Stimulated activated CD4-positive, alpha-beta T cell treated with anti-CD3 and anti-CD28 coated beads, Interleukin-12 subunit alpha, Interleukin-12 subunit beta, amount 100 ng/mL, for 48 hours (primary cell): Measurements from ENCODE around the gene ARMC9.
"Not testable (repeated sequence)": the region's sequence is repeated elsewhere in the genome, so short reads cannot be mapped to it uniquely, and the experiment has no call there.

Experiments used
- DNase-seq, 3 donors: peaks; one replicate each; pipeline ENCODE4 v3.0.0-alpha.2; 2020; ENCODE audit warnings: low read depth in 2 of 3, low spot score in 1 of 3

ARMC9 gene

DNA sequence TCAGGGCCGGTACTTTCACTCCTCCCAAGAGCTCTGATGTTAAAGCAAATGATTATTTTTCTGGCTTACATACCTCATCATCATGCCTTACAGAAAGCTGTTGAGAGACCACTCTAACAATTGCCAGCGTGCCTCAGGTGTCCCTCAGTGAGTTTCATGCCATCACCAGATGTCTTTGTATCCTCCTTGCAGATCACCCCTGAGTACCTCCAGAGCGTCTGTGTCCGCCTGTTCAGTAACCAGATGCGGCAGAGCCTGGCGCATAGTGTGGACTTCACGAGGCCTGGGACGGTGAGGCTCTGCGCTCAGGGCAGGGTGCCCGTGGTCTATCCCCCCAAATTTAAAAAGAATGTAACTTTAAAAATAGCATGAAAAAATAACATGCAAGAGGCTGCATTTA is 41.3 kb downstream of the ARMC9 start:
- DNase-seq: no peak

DNA sequence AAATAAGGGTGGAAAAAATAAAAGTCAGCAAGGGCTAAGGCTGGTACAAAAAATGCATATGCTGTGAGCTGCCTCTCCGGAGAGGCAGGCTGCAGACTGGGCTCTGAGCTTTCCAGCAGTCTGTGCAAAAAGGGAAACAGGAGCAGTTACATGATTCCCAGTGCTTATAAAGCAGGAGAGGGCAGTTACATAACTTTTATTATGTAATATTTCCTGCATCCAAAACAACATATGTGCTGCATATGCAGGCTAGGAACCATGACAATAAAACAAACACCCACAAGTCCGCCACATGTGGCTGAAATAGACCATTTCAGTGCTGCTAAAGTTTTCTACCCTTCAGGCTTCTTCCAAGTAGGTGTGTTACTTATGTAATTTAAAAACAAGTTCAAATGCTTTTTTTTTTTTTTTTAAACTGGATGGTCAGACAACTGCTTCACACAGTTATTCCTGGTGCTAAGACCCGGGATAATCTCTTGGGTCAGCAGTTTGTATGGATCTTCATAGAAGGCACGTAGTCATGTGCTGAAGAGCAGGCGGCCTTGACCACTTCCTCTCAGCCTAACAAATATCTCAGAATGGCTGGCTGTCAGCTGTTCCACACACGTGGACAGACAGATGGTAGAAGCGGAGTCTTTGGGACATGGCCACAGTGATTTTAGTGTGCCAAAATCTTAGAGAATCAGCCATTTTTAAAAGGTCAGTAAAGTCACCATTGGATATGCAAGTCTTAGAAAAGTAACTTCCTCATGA is 43.5 kb downstream of the ARMC9 start:
- DNase-seq: no peak

DNA sequence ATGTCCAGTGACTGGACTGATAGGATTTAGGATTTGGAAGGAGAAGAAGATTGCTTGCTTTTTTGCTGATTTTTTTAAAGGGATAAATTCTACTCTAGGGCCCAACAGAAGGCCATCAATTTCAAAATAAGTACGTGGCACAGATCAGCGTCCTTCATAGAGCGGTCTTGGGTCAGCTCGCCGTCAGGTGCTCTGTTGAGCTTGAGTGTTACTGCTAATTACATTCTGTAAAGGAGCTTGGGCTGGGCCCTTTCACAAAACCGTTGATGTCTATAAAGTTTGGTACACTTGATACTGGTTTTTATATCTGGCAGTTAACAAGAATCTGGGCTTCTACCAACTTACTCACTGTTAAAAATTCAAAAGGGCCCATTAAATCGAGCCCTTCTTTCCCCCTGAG is 45.4 kb downstream of the ARMC9 start:
- no peak for DNase-seq

DNA sequence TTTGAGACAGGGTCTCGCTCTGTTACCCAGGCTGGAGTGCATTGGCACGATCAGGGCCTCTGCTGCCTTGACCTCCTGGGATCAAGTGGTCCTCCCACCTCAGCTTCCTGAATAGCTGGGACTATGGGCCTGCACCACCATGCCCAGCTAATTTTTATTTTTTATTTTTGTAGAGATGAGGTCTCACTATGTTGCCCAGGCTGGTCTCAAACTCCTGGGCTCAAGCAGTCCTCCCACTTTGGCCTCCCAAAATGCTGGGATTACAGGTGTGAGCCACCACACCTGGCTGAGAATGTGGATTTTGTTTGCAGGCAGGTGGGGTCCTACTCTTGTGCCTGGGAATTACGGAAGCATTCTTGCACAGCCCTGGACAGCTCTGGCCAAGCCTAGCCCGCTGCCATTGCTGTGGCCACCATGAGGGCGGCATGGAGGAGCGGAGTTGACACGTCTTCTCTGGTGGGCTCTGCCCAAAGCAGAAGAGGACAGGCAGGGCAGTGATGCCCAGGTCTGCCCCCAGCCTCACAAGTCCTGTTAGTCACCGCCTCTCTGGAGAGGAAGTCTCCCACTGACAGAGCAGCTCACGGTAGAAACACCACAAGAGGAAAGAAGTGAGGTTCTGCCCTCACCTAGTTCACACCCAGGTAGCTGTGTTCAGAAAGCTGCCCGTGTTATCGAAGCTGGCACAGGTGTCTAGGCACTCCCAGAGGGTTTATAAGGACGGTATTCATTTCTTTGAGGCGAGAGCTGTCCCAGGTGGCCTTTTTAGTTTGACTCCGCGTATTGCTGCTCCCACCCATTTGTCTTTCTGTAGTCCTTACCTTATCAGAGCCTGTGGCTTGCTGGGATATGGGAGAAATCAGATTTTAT is 46.2 kb downstream of the ARMC9 start:
- no peak for DNase-seq

DNA sequence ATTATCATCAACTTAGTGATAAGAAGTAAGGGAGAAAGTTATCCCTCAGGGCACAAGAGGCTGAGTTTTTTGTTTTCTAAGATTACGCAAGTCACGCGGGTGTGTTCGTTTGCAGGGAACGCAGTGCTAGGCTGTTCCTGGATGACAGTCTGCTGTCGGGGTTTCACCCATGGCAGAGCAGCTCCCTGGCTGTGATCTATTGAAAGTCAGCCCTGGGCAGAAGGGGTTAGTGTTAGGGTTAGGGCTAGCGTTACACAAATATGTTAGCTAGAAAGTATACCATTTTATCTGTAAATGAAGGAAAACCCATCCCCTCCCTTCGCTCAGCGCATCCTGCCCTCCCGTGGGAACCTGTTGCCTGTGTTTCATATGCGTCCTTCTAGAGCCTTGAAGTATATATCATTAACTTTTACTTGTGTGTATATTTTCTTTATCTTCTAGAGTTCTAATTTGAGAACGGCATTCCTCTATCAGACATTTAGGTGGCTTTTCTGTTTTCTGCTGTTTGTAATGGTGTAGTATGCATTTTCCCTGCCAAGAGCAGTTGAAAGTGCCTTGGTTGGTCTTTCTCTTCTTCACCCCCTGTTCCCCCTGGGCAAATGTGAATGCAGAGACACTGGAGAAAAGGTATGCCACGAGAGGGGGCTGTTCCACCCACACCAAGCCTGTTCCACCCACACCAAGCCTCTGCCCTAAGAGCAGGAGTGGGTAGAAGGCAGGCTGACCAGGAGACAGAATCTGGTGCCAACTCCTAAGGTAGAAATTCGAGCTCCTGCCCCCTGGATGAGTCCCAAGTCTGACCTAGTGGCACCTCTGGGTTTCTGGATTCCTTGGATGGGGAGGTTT is 47.0 kb downstream of the ARMC9 start:
- no peak for DNase-seq

DNA sequence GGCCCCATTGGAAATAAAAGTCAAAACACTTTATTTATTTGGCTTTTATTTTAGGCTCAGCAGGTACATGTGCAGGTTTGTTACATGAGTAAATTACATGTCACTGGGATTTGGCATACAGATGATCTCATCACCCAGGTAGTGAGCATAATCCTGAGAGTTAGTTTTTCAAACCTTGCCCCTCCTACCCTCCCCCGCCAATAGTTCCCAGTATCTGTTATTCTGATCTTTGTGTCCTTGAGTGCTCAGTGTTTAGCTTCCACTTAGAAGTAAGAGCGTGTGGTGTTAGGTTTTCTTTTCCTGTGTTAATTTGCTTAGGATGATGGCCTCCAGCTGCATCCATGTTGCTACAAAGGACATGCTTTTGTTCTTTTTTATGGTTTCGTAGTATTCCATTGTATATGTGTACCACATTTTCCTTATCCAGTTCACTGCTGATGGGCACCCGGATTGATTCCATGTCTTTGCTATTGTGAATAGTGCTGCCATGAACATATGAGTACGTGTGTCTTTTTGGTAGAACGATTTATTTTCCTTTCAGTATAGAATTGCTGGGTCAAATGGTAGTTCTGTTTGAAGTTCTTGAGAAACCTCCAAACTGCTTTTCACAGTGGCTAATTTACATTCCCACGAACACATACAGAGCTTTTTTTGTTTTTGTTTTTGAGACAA is 47.9 kb downstream of the ARMC9 start:
- no peak for DNase-seq

DNA sequence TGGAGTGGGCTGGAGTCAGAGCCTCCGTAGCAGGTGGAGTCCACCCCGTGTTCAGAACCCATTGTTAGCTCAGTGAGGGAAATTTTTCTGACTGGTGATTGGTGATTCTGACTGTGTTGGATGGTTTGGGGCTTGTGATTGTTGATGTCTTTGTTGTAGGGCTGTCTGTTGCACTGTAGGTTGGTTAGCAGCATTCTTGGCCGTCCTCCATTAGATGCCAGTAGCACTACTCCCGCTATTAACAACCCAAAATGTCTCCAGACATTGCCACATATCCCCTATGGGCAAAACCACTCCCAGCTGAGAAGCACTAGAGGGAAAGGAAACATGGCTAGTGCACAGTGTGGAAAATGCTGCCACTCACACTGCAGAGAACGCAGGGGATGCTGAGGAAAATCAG is 51.7 kb downstream of the ARMC9 start:
- no peak for DNase-seq

DNA sequence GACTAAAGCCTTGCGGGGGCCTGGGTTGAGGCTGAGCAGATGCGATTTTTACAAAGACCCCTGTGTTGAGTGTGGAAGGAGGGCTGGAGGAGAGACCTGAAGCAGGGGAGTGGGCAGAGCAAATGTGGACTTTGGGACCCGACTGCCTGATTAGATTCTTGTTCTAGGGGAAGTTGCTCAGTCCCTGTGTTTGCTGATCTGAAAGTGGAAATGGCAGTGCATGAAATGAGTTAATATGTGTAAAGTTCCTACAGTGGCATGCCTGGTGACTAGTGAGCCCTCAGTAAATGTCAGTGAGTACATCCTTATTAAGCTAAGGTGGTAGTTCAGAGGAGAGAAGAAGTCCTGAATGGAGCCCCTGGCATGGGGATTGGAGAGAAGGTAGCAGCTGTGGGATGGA is 52.3 kb downstream of the ARMC9 start:
- no peak for DNase-seq

DNA sequence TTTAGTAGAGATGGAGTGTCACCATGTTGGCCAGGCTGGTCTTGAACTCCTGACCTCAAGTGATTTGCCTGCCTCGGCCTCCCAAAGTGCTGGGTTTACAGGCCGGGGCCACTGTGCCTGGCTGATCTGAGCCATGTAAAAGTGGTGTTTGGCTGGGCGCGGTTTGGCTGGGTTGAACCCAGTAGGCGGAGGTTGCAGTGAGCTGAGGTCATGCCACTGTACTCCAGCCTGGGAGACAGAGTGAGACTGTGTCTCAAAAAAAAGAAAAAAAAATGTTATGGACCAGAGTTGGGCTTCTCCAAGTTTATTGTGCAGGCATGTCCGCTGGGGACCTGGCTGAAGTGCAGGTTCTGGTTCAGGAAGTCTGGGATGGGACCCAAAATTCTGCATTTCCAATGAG is 54.9 kb downstream of the ARMC9 start:
- DNase-seq: not testable (repeated sequence)

DNA sequence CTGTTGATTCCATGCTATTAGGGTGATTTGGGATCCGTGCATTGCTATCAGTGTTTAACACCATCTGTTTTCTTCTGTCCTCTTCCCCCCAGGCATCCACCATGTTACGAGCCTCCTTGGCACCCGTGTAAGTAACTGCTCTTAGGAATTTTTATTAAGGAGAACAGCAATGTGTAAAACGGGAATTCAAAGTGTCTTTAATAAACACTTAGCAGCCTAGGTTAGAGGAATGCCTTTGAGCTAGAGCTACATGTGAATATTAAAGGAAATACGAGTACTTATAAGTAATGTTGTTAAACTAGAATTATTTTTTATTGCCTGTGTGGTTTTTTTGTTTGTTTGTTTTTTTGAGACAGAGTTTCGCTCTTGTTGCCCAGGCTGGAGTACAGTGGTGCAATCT is 58.1 kb downstream of the ARMC9 start:
- no peak for DNase-seq

DNA sequence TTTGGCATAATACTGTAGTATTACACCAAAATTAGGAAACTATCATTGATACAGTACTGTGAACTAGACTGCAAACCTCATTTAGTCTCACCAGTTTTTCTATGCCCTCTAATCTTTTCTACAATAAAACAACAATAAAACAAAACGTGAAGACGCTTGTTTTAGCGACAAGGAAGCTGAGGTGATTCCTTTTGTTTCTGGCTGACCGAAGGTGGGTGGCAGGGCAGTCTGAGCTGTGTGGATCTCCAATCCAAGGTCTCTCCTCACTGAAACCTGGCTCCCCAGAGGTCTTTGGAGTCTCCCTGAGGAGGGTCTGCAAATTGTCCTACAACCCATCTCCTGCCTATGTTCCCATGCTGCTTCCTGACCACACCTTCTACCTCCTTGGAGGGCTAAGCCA is 59.3 kb downstream of the ARMC9 start:
- DNase-seq: no peak

DNA sequence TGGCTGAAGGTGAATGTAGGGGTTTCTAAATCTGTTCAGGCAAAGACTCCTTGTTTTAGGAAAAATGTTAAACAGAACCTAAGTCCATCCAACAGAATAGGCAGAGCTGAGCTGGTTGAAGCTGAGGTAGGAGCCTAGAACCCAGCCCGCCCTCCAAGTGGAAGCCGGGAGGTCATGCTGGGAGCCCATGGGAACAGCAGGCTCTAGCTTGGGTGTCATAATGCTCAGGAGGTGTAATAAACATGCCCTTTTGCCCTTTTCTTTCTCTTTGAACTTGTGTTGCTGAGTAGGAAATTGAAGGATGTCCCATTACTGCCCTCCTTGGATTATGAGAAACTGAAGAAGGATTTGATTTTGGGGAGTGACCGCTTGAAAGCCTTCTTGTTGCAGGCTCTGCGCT is 60.3 kb downstream of the ARMC9 start:
- no peak for DNase-seq

DNA sequence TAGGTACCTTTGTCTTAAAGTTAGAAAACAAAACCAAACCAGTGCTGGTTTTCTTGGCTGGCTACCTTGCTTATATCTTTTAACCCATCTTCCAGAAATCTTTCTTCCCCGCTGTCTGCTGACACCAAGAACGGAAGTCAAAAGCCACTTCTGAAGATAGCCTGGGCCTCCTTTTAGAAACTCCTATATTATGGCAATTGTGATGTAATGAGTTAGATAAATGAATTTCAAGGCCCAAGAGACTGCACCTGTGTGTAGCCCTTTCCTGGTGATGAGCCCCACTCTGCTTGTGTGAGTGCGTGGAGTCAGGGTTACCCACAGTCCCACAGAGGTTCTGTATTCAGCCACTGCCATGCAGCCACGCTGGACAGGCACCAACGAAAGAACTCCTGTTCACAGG is 60.7 kb downstream of the ARMC9 start:
- DNase-seq: no peak

DNA sequence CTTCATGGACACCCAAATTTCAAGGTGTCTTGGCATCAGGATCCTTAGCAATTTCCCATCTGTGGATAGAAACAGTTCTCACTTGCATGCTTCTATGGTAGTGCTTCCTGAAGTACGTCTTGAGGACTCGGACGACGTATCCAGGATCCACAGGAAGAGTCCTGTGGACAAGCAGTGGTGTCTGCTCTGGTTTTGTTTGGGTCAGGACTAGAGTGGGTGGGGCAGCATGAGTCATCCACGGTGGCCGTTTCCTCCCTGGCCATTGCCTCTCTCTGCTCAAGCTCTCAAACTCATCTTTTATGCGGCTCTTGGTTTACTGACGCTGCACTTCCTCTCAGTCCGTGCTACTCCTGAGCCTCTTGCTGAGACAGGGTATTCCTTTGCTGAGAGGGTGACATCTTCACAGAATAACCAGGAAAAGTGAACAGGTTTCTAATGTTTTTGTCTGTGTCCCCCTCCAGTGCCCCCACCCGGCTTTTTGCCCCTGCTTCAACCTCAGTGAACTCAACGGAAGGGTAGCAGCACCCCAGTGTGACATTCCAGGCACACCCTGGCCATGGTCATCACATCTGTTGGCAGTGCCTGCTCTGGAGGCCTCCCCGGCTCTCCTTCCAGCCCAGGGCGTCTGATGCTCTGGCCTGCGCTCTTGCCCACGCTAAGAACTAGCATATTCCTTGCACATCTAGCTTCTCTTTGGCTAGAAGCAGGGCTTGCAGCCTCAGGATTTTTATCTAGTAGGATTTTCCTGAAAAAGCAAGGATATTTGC is 62.2 kb downstream of the ARMC9 start:
- DNase-seq: no peak

DNA sequence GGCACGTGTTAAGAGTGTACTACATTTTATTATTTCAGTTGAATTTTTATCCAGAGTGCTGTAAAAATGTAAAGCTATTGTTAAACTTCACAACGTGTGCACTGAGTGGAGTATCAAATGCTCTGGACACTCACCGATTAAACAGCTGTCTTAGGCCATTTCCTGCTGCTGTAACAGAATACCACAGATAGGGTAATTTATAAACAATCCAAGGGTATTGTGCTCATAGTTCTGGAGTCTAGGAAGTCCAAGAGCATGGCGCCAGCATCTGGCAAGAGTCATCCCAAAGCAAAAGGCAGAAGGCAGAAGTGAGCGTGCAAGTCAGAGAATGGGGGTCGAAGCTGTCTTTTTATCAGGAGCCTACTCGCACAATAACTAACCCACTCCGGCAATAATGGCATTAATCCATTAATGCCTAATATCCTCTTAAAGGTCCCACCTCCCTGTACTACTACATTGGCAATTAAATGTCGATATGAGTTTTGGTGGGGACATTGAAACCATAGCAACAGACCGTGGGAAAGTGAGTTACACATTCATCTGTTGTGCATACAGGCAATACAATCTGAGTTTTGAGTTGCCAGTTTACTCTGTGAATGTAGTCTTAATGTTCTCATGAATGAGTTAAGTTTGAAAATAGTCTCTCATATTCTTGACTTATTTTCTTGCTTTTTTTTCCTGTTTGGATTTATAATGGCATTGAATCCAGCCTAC is 64.8 kb downstream of the ARMC9 start:
- DNase-seq: no peak

DNA sequence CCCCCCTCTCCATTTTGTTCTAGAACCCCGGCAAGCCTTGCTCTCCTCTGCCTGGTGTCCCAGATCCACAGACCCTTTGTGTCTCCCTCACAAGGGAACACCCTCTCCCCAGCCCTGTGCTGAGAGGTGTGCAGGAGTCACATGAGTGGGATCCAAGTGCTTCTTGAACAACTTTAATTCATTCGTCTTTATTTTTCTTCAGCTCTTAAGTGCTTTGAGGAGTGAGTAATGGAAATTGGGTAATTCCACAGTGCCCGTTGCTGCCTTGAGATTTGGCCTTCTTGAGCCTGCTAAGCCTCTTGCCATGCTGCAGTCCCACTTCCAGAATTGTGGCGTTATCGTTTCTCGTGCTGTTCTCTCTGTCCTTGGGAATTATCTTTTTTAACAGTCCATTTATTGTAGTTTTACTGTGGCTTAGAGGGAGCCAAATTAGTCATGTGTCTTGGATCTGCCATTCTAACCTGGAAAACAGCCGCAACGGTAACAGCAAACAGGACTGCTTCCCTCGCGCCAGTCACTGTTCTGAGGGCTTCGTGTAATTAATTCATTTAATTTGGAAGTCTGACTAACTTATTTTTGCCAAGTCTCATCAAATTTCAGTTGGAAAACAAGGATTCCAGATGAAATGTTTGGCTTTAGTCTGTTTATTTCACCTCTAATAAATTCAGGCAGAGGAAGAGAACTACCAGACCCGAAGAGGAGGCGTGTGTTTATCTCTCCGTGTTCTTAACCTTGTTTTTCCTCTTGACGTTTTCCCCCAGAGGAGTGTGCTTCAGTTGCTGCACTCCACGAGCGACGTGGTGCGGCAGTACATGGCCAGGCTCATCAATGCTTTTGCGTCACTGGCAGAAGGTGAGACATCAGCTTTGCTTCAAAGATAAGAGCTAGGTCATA is 72.0 kb downstream of the ARMC9 start:
- DNase-seq: no peak

DNA sequence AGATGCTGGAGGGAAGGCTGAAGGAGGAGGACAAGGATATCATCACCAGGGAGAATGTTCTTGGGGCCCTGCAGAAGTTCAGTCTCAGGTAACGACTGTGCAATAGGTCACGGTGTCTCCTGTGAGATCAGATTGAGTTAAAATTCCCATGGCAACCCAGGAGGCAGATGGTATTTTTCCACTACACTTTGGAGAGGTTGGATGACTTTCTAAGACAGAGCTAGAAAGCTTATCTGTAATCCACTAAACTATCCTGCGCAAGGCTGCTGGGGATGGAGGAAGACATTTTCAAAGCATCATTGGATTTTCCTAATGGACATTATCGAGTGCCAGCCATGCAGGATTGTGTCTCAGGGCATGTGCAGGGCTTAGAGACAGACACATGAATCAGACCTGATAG is 74.6 kb downstream of the ARMC9 start:
- DNase-seq: no peak

DNA sequence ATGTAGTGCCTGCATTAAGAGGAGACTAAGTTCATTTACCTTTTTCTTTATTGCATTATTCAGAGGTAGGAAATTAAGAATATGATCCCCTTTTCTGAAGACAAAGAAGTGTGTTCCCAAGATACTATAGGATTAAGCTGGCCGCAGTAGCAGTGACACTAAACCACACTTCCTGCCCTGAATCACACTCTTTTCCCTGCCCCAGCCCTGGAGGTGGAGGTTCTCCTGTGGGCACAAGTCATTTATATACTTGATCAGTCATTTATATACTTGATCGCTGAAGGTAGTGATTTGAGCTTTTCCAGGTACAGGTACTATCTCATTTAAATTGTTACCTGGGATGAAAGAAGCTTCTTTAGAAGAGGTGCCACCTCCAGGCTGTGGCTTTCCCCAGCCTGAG is 78.6 kb downstream of the ARMC9 start:
- DNase-seq: no peak

DNA sequence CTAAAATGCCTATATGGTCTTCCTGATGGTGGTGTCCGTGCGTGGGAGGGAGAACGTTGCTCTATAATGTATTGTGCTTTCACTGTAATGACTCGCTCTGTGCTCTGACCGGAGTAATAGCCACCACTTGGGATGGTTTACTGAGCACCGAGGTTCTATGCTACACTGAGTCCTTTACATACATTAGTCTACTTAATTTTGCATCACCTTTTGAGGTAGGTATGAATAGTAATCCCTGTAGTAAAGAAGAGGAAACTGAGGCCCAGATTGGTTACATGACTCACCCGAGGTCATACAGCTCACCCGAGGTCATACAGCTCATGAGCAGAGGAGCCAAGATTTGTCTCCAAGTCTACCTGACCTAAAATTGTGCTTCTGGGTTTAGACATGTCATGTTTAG is 79.5 kb downstream of the ARMC9 start:
- no peak for DNase-seq
